HCT116 (cell line): ENCODE data around the gene TNS3. TPM values are rescaled to one million over a fixed set of nuclear protein-coding genes. Genes with fewer than 3 reads are reported as not detected.

Experiments
- ATAC-seq: fragments of 200-7000 bp; cut with Tn5 transposase; 2 replicates; pipeline ENCODE4 v1.9.1; 2020; ENCODE audit warnings: mild to moderate bottlenecking, moderate library complexity
- BruUV-seq: library from RNA; stranded (reverse); fragments of 400-500 nt; replicated peaks from 2 replicates; lab custom pipeline; 2021; lab: Mats Ljungman, UMichigan
- CTCF ChIA-PET: fragments of 300-600 bp; sonication (Branson Sonifier 250); formaldehyde crosslinking; loops from one replicate; lab custom pipeline; 2021; ENCODE audit warnings: antibody characterized with exemption; lab: Charles Lee
- POLR2A ChIA-PET: fragments of 300-600, 350-600 bp; sonication (Branson Sonifier 250); formaldehyde crosslinking; loops from one replicate; lab custom pipeline; 2021; ENCODE audit warnings: antibody characterized with exemption; lab: Charles Lee
- RAD21 ChIA-PET, 2 experiments: fragments of 300-600 bp; sonication (Branson Sonifier 250); formaldehyde crosslinking; loops; one replicate each; lab custom pipeline; 2023; ENCODE audit warnings: low total read pairs in 2 of 2; ENCODE audit not compliant: uncharacterized antibody in 2 of 2, unreplicated experiment in 2 of 2, low non-redundant PET in 1 of 2; lab: Charles Lee
- DNase-seq: peaks from one replicate; pipeline ENCODE4 v3.0.0-alpha.2; 2010; ENCODE audit warnings: low read depth, low spot score
- H2AFZ ChIP-seq: fragments of 200-600 bp; shearing (Covaris generic), sonication (generic); 2 replicates; pipeline ENCODE4 v1.6.1; 2017; ENCODE audit warnings: low read depth, mixed run types, mixed read lengths, antibody characterized with exemption, low read length; ENCODE audit not compliant: poor library complexity, severe bottlenecking
- H3K27ac ChIP-seq: 2 replicates; pipeline ENCODE4 v1.5.1; 2012; ENCODE audit warnings: low read depth, low read length
- H3K27me3 ChIP-seq: fragments of 200-600 bp; sonication (generic); 2 replicates; pipeline ENCODE4 v1.6.1; 2016; ENCODE audit warnings: mixed run types, low read length, mixed read lengths; ENCODE audit not compliant: insufficient read depth
- H3K36me3 ChIP-seq, 2 experiments: fragments of 200-500 bp in 1 of 2; fragments of 200-600 bp in 1 of 2; sonication (Bioruptor generic) in 1 of 2; sonication (generic) in 1 of 2; 2 replicates each; pipeline versions ENCODE4 v1.5.1 to v1.6.1; 2014 to 2016; ENCODE audit warnings: low read length in 2 of 2, inconsistent platforms in 1 of 2, mixed read lengths in 1 of 2, mixed run types in 1 of 2; ENCODE audit not compliant: insufficient read depth in 2 of 2, control insufficient read depth in 1 of 2
- H3K4me1 ChIP-seq, 2 experiments: fragments of 200-600 bp in 1 of 2; sonication (generic) in 1 of 2; 2 replicates each; pipeline versions ENCODE4 v1.5.1 to v1.6.1; 2012 to 2017; ENCODE audit warnings: low read length in 2 of 2, inconsistent platforms in 1 of 2, mild to moderate bottlenecking in 1 of 2, mixed read lengths in 1 of 2, mixed run types in 1 of 2, moderate library complexity in 1 of 2; ENCODE audit not compliant: insufficient read depth in 2 of 2, control insufficient read depth in 1 of 2
- H3K4me2 ChIP-seq: fragments of 200-600 bp; sonication (generic); 2 replicates; pipeline ENCODE4 v1.6.1; 2017; ENCODE audit warnings: mixed run types, low read length, mixed read lengths
- H3K4me3 ChIP-seq, 2 experiments: fragments of 200-600 bp in 1 of 2; sonication (generic) in 1 of 2; replicated peaks in 1 of 2; 2 replicates each; pipeline ENCODE4 v1.5.1; 2011 to 2016; ENCODE audit warnings: low read length in 2 of 2, control low read depth in 1 of 2, low read depth in 1 of 2, mild to moderate bottlenecking in 1 of 2, mixed read lengths in 1 of 2, mixed run types in 1 of 2
- H3K79me2 ChIP-seq: fragments of 200-600 bp; sonication (generic); 2 replicates; pipeline ENCODE4 v1.6.1; 2017; ENCODE audit warnings: mild to moderate bottlenecking, mixed run types, low read length, moderate library complexity, mixed read lengths; ENCODE audit not compliant: insufficient read depth
- H3K9ac ChIP-seq: fragments of 200-600 bp; sonication (generic); 2 replicates; pipeline ENCODE4 v1.6.1; 2016; ENCODE audit warnings: low read length, mixed read lengths
- H3K9me2 ChIP-seq: fragments of 200-600 bp; sonication (generic), shearing (Covaris generic); 2 replicates; pipeline ENCODE4 v1.6.1; 2017; ENCODE audit warnings: mixed run types, mild to moderate bottlenecking, moderate library complexity; ENCODE audit not compliant: insufficient read depth
- H3K9me3 ChIP-seq, 2 experiments: fragments of 200-500 bp in 1 of 2; fragments of 200-600 bp in 1 of 2; sonication (Bioruptor generic) in 1 of 2; sonication (generic) in 1 of 2; 2 replicates each; pipeline ENCODE4 v1.6.1; 2014 to 2017; ENCODE audit warnings: low read length in 2 of 2, mixed read lengths in 2 of 2, inconsistent platforms in 1 of 2, low read depth in 1 of 2, mild to moderate bottlenecking in 1 of 2, mixed run types in 1 of 2, moderate library complexity in 1 of 2; ENCODE audit not compliant: control insufficient read depth in 1 of 2, insufficient read depth in 1 of 2
- H4K20me1 ChIP-seq: fragments of 200-600 bp; sonication (generic), shearing (Covaris generic); 2 replicates; pipeline ENCODE4 v1.6.1; 2017; ENCODE audit warnings: mixed run types, mild to moderate bottlenecking, moderate library complexity; ENCODE audit not compliant: insufficient read depth
- CBX3 ChIP-seq: IDR thresholded peaks from 2 replicates; pipeline ENCODE4 v1.6.1; 2012; ENCODE audit warnings: low read depth
- CTCF ChIP-seq, 3 experiments: fragments of 200-600 bp in 1 of 3; sonication (generic) in 1 of 3; IDR thresholded peaks in 2 of 3; conservative IDR thresholded peaks in 1 of 3; 2 replicates each; pipeline ENCODE4 v1.5.1; 2012 to 2017; ENCODE audit warnings: low read depth in 2 of 3, low read length in 2 of 3, antibody characterized with exemption in 1 of 3, borderline replicate concordance in 1 of 3, control low read depth in 1 of 3, mild to moderate bottlenecking in 1 of 3, mixed read lengths in 1 of 3, mixed run types in 1 of 3, moderate library complexity in 1 of 3; ENCODE audit not compliant: insufficient read depth in 1 of 3
- EGR1 ChIP-seq: IDR thresholded peaks from 2 replicates; pipeline ENCODE4 v1.6.1; 2012; ENCODE audit warnings: low read depth
- ELF1 ChIP-seq: IDR thresholded peaks from 2 replicates; pipeline ENCODE4 v1.6.1; 2012; ENCODE audit warnings: low read depth, borderline replicate concordance
- MAX ChIP-seq: IDR thresholded peaks from 2 replicates; pipeline ENCODE4 v1.6.1; 2012
- SP1 ChIP-seq: IDR thresholded peaks from 2 replicates; pipeline ENCODE4 v1.6.1; 2012; ENCODE audit warnings: low read depth
- ZFX ChIP-seq: fragments of 450-650 bp; IDR thresholded peaks from 2 replicates; pipeline ENCODE4 v1.6.1; 2017
- intact Hi-C: fragments of 100-400 bp; cut with micrococcal nuclease; formaldehyde crosslinking; loops from 2 replicates; pipeline ENCODE4 v1.10.0; 2022
- total RNA-seq: library from RNA; stranded (reverse); gene quantifications from one replicate; pipeline ENCODE4 v1.2.1, GENCODE V29; 2021; ENCODE audit not compliant: unreplicated experiment

Gene TNS3
- total RNA-seq, 1 experiment from 2014 or later, result 9.1 TPM

GRCh38 chr7:47580811-47581331 is 1.0 kb downstream of the TNS3 start:
- peak overlapping the region; percentile 63 to 81; a peak in 3 of 4 replicates for H3K4me3 ChIP-seq
- H4K20me1 ChIP-seq, result no peaks in the 10 kb centered on the region
- H3K79me2 ChIP-seq, result no peaks in the 10 kb centered on the region
- H3K27me3 ChIP-seq, result no peaks in the 10 kb centered on the region
- ChIA-PET POLR2A (no interaction called here), CTCF (interaction anchor here (1.3 kb wide), 1 partner anchor 315 kb away, joined by 3 read pairs; no protein-coding TSS in a partner anchor), RAD21 (interaction anchor here in 1 of 2 experiments (0.6 kb wide), 1 partner anchor 78 kb away, joined by 6 read pairs; no protein-coding TSS in a partner anchor)
- H3K4me1 ChIP-seq, result peaks cover 33 to 38% of the 10 kb centered on the region in 2 experiments
- H3K36me3 ChIP-seq, result no peaks in the 10 kb centered on the region
- no peak overlapping the region for H2AFZ ChIP-seq
- no peaks in the 10 kb centered on the region for H3K9me3 ChIP-seq
- BruUV-seq, result TSS peak; percentile 42
- H3K4me2 ChIP-seq, result peak overlapping the region; percentile 97
- H3K9ac ChIP-seq, result no peak overlapping the region
- TF ChIP-seq ELF1, result no peak
- TF ChIP-seq CTCF (IDR thresholded peaks at IDR 0.05 in 2 of 3, conservative IDR thresholded peaks at IDR 0.05 in 1 of 3; ENCODE audit: borderline replicate concordance in 1 of 3, insufficient read depth in 1 of 3, low read depth in 2 of 3, low read length in 2 of 3), result 0 out of 6 replicates have a peak, but pooled peaks of 1 of the 3 experiments have one; percentile 15
- no peak for TF ChIP-seq EGR1
- TF ChIP-seq SP1, result no peak
- TF ChIP-seq CBX3, result no peak
- TF ChIP-seq ZFX, result no peak
- ATAC-seq, result no peak
- intact Hi-C loops, result loop anchor here (5.0 kb wide), 1 partner anchor 104 kb away; no protein-coding TSS in a partner anchor
- no peak overlapping the region for H3K27ac ChIP-seq
- no peak for DNase-seq
- no peaks in the 10 kb centered on the region for H3K9me2 ChIP-seq

GRCh38 chr7:47580175-47580706 is 1.7 kb downstream of the TNS3 start:
- Histone ChIP-seq H3K4me3 (no peak overlapping the region), H3K9me3 (no peaks in the 10 kb centered on the region), H4K20me1 (no peaks in the 10 kb centered on the region), H3K79me2 (no peaks in the 10 kb centered on the region), H3K9ac (no peak overlapping the region), H3K27me3 (no peaks in the 10 kb centered on the region), H3K36me3 (no peaks in the 10 kb centered on the region), H3K9me2 (no peaks in the 10 kb centered on the region), H3K4me2 (peak overlapping the region; percentile 97; the same call in 1 of the 2 replicates), H3K4me1 (peaks cover 35 to 44% of the 10 kb centered on the region in 2 experiments), H3K27ac (no peak overlapping the region), H2AFZ (no peak overlapping the region)
- ATAC-seq (no peak), DNase-seq (no peak)
- ChIA-PET RAD21 (no interaction called here), POLR2A (no interaction called here), CTCF (no interaction called here)
- TF ChIP-seq MAX, result no peak
- intact Hi-C loops, result loop anchor here (5.0 kb wide), 1 partner anchor 103 kb away; no protein-coding TSS in a partner anchor
- BruUV-seq, result no TSS peak
